Endothelial cell of umbilical vein (primary cell): ENCODE results near the gene BIRC5. TPM values are rescaled to one million over a fixed set of nuclear protein-coding genes. Genes with fewer than 3 reads are reported as not detected.

Experiments used
- BruUV-seq: library from RNA; stranded (reverse); fragments of 400-500 nt; replicated peaks from 2 replicates; lab custom pipeline; 2021; lab: Mats Ljungman, UMichigan
- CTCF ChIA-PET: fragments of 300-600, 350-600 bp; sonication (Branson Sonifier 250); formaldehyde crosslinking; loops from one replicate; lab custom pipeline; 2021; ENCODE audit warnings: antibody characterized with exemption, inconsistent platforms; lab: Charles Lee
- POLR2A ChIA-PET: fragments of 300-600, 350-600 bp; sonication (Branson Sonifier 250); formaldehyde crosslinking; loops from one replicate; lab custom pipeline; 2021; ENCODE audit warnings: antibody characterized with exemption, inconsistent platforms; lab: Charles Lee
- DNase-seq: peaks from one replicate; pipeline ENCODE4 v3.0.0-alpha.2; 2011; ENCODE audit warnings: low read depth, low spot score
- FAIRE-seq: peaks from 2 replicates; lab custom pipeline; 2011; peaks lifted over from hg19 to GRCh38; lab: Jason Lieb, UNC
- H2AFZ ChIP-seq: 2 replicates; pipeline ENCODE4 v1.6.0; 2012; ENCODE audit warnings: low read depth, low read length, control low read depth, inconsistent platforms
- H3K27ac ChIP-seq: 2 replicates; pipeline ENCODE4 v1.5.1; 2011; ENCODE audit warnings: low read depth, mild to moderate bottlenecking, control low read depth, low read length, moderate library complexity; ENCODE audit not compliant: insufficient read depth
- H3K27me3 ChIP-seq, 2 experiments: 2 replicates each; pipeline versions ENCODE4 v1.6.0 to v1.6.1; 2011; ENCODE audit warnings: low read length in 2 of 2, mixed read lengths in 1 of 2; ENCODE audit not compliant: control insufficient read depth in 2 of 2, insufficient read depth in 2 of 2
- H3K36me3 ChIP-seq, 2 experiments: 2 replicates in 1 of 2; 3 replicates in 1 of 2; pipeline ENCODE4 v1.5.1; 2011; ENCODE audit warnings: low read length in 2 of 2, mild to moderate bottlenecking in 1 of 2, moderate library complexity in 1 of 2; ENCODE audit not compliant: control insufficient read depth in 2 of 2, insufficient read depth in 2 of 2; ENCODE audit errors: extremely low read depth in 1 of 2
- H3K4me1 ChIP-seq: 3 replicates; pipeline ENCODE4 v1.5.1; 2011; ENCODE audit warnings: mild to moderate bottlenecking, low read length; ENCODE audit not compliant: control insufficient read depth, insufficient read depth; ENCODE audit errors: extremely low read depth
- H3K4me2 ChIP-seq: 2 replicates; pipeline ENCODE4 v1.6.1; 2011; ENCODE audit warnings: low read length, control low read depth, mixed read lengths; ENCODE audit not compliant: insufficient read depth
- H3K4me3 ChIP-seq, 3 experiments: fragments of 200-600 bp in 1 of 3; sonication (generic), shearing (Covaris generic) in 1 of 3; replicated peaks in 1 of 3; 2 replicates each; pipeline ENCODE4 v1.5.1; 2011 to 2016; ENCODE audit warnings: control low read depth in 3 of 3, low read length in 3 of 3, mild to moderate bottlenecking in 2 of 3, inconsistent platforms in 1 of 3, low read depth in 1 of 3, moderate library complexity in 1 of 3; ENCODE audit not compliant: insufficient read depth in 1 of 3
- H3K79me2 ChIP-seq: 2 replicates; pipeline ENCODE4 v1.6.0; 2012; ENCODE audit warnings: low read length, inconsistent platforms; ENCODE audit not compliant: control insufficient read depth, insufficient read depth
- H3K9ac ChIP-seq: replicated peaks from 2 replicates; pipeline ENCODE3; 2011; ENCODE audit warnings: low read length, control low read depth; ENCODE audit not compliant: insufficient read depth; ENCODE audit errors: extremely low read depth
- H3K9me1 ChIP-seq: replicated peaks from 3 replicates; pipeline ENCODE4 v1.6.0; 2011; ENCODE audit warnings: mild to moderate bottlenecking, low read length; ENCODE audit not compliant: control insufficient read depth, insufficient read depth; ENCODE audit errors: extremely low read depth
- H3K9me3 ChIP-seq: replicated peaks from 2 replicates; pipeline ENCODE4 v1.5.1; 2012; ENCODE audit warnings: low read length, inconsistent platforms; ENCODE audit not compliant: control insufficient read depth, insufficient read depth
- H4K20me1 ChIP-seq: replicated peaks from 2 replicates; pipeline ENCODE3; 2011; ENCODE audit warnings: mild to moderate bottlenecking, low read length; ENCODE audit not compliant: control insufficient read depth, insufficient read depth; ENCODE audit errors: extremely low read depth
- EZH2 ChIP-seq: IDR thresholded peaks from 2 replicates; pipeline ENCODE4 v1.6.1; 2012; ENCODE audit warnings: borderline replicate concordance, low read depth, mild to moderate bottlenecking, moderate library complexity, low read length, inconsistent platforms; ENCODE audit not compliant: severe bottlenecking
- FOS ChIP-seq: IDR thresholded peaks from 2 replicates; pipeline ENCODE4 v1.6.1; 2011; ENCODE audit warnings: mild to moderate bottlenecking, low read length, moderate library complexity, borderline replicate concordance; ENCODE audit not compliant: insufficient read depth
- MYC ChIP-seq: IDR thresholded peaks from one replicate; pipeline ENCODE4 v1.6.1; 2011; ENCODE audit warnings: mild to moderate bottlenecking, low read depth, low read length
- POLR2A ChIP-seq: IDR thresholded peaks from 2 replicates; pipeline ENCODE4 v1.6.1; 2012; ENCODE audit warnings: low read depth, mild to moderate bottlenecking, control low read depth, low read length
- POLR2AphosphoS5 ChIP-seq: IDR thresholded peaks from 2 replicates; pipeline ENCODE4 v1.6.1; 2012; ENCODE audit warnings: low read depth, mild to moderate bottlenecking, control low read depth, low read length, moderate library complexity; ENCODE audit not compliant: insufficient read depth
- dilution Hi-C: fragments of 300-500 bp; cut with MboI; formaldehyde crosslinking; loops from one replicate; pipeline ENCODE4 v1.15.0; 2019; ENCODE audit warnings: low sequenced_read_pairs; ENCODE audit not compliant: extremely low pct_ligation_motif_present
- intact Hi-C: fragments of 100-400 bp; cut with micrococcal nuclease; formaldehyde crosslinking; loops from one replicate; pipeline ENCODE4 v1.10.0; 2022
- polyA plus RNA-seq, 4 experiments: library from polyadenylated mRNA; depleted of rRNA in 3 of 4; stranded (reverse) in 3 of 4; unstranded in 1 of 4; fragments of >200 nt; gene quantifications; 2 replicates each; pipeline versions ENCODE4 v1.2.1 to v1.2.3, GENCODE V29; 2011 to 2012; ENCODE audit warnings: missing spikeins in 1 of 4
- total RNA-seq: library from RNA; stranded (reverse); gene quantifications from 2 replicates; pipeline ENCODE4 v1.2.3, GENCODE V29; 2021
- TF ChIP-seq, protein P1 (sequence below), 2 donors: IDR thresholded peaks; 1 replicate in 1 of 2; 2 replicates in 1 of 2; pipeline ENCODE4 v1.5.1; 2011; ENCODE audit warnings: low read length in 2 of 2, mild to moderate bottlenecking in 2 of 2, moderate library complexity in 2 of 2, control low read depth in 1 of 2, inconsistent platforms in 1 of 2, low read depth in 1 of 2; ENCODE audit not compliant: insufficient read depth in 1 of 2; ENCODE audit errors: extremely low read depth in 1 of 2
- TF ChIP-seq, protein P2 (sequence below): IDR thresholded peaks from 2 replicates; pipeline ENCODE4 v1.6.1; 2011; ENCODE audit not compliant: insufficient read depth, insufficient read length

BIRC5 gene
- total and polyA plus RNA-seq, 2 donors (not counting 3 experiments of a cell fraction or from before 2014, with no cell fraction given) = 32.8 to 74.6 TPM

DNA sequence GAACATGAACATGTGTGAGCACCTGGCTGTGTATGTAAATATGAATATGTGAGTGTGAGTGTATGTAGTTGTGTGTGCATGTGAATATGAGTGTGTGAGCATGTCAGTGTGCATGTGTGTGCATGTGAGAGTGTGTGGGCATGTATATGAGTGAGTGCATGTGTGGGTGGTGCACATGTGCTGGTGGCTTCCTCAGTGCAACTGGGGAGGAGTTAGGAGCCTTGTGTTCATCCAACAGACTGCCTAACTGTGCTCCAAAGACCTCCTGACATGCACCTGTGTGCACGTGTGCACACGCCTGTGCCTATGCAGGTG lies 18.8 kb downstream of the BIRC5 start:
- Histone ChIP-seq H3K4me3 (no peak overlapping the region), H3K9me1 (no peaks in the 10 kb centered on the region), H3K4me2 (no peak overlapping the region), H3K9ac (no peak overlapping the region), H3K79me2 (no peaks in the 10 kb centered on the region), H4K20me1 (no peaks in the 10 kb centered on the region), H2AFZ (no peak overlapping the region), H3K36me3 (no peaks in the 10 kb centered on the region), H3K4me1 (peaks cover 3% of the 10 kb centered on the region), H3K27ac (no peak overlapping the region), H3K9me3 (no peaks in the 10 kb centered on the region), H3K27me3 (peaks cover 21 to 25% of the 10 kb centered on the region in 2 experiments)
- intact Hi-C loops (no loop called here), dilution Hi-C loops (no loop called here)
- TF ChIP-seq, protein P1, sequence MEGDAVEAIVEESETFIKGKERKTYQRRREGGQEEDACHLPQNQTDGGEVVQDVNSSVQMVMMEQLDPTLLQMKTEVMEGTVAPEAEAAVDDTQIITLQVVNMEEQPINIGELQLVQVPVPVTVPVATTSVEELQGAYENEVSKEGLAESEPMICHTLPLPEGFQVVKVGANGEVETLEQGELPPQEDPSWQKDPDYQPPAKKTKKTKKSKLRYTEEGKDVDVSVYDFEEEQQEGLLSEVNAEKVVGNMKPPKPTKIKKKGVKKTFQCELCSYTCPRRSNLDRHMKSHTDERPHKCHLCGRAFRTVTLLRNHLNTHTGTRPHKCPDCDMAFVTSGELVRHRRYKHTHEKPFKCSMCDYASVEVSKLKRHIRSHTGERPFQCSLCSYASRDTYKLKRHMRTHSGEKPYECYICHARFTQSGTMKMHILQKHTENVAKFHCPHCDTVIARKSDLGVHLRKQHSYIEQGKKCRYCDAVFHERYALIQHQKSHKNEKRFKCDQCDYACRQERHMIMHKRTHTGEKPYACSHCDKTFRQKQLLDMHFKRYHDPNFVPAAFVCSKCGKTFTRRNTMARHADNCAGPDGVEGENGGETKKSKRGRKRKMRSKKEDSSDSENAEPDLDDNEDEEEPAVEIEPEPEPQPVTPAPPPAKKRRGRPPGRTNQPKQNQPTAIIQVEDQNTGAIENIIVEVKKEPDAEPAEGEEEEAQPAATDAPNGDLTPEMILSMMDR (IDR thresholded peaks at IDR 0.05; ENCODE audit: extremely low read depth in 1 of 2, insufficient read depth in 1 of 2, low read depth in 1 of 2, low read length in 2 of 2) = no peak
- TF ChIP-seq POLR2A (no peak), MYC (no peak), FOS (no peak), EZH2 (no peak), POLR2AphosphoS5 (no peak)
- TF ChIP-seq, protein P2, sequence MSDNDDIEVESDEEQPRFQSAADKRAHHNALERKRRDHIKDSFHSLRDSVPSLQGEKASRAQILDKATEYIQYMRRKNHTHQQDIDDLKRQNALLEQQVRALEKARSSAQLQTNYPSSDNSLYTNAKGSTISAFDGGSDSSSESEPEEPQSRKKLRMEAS = no peak
- ChIA-PET POLR2A (no interaction called here), CTCF (interaction anchor here (1.5 kb wide), 1 partner anchor 18 kb away, joined by 13 read pairs; no protein-coding TSS in a partner anchor)
- DNase-seq (no peak), FAIRE-seq (no peak)
- BruUV-seq = no TSS peak
